Measurements from ENCODE around the gene OR5D14.

OR5D14 gene

GRCh38 chr11:55795256-55795655 is at the start of gene OR5D14:
Gene OR5D14 (plus strand): TSS chr11:55795556. CDS start chr11:55795556, 0 bp downstream.
- TF ChIP-seq CTCF (IDR thresholded peaks at IDR 0.05) = no peak

- TF ChIP-seq CTCF (IDR thresholded peaks at IDR 0.05) = no peak
These were observed 22.2 kb upstream of the OR5D14 start, which contains the start of gene OR5D13 for GRCh38 chr11:55773138-55773537. Gene OR5D13 (plus strand): TSS chr11:55773438. CDS start chr11:55773438, 0 bp downstream.

- no peak for TF ChIP-seq CTCF (IDR thresholded peaks at IDR 0.05)
These were observed 3.8 kb upstream of the OR5D14 start for GRCh38 chr11:55791606-55792005.

- no peak for TF ChIP-seq CTCF (IDR thresholded peaks at IDR 0.05)
These were observed 2.0 kb upstream of the OR5D14 start for GRCh38 chr11:55793321-55793720.

- TF ChIP-seq CTCF (IDR thresholded peaks at IDR 0.05) = no peak
These were observed 10.9 kb downstream of the OR5D14 start for GRCh38 chr11:55806248-55806647.

- TF ChIP-seq CTCF (IDR thresholded peaks at IDR 0.05) = no peak
These were observed 15.7 kb downstream of the OR5D14 start, which contains the start of gene OR5L1 for GRCh38 chr11:55811067-55811466. Gene OR5L1 (plus strand): TSS chr11:55811367. CDS start chr11:55811467, 100 bp downstream.

GRCh38 chr11:55819330-55819729 is 24.0 kb downstream of the OR5D14 start, which contains the start of gene OR5D18:
Gene OR5D18 (plus strand): TSS chr11:55819630. CDS start chr11:55819630, 0 bp downstream.
- TF ChIP-seq CTCF (IDR thresholded peaks at IDR 0.05) = no peak

GRCh38 chr11:55826919-55827318 is 31.6 kb downstream of the OR5D14 start, which contains the start of gene OR5L2:
Gene OR5L2 (plus strand): TSS chr11:55827219. CDS start chr11:55827219, 0 bp downstream.
- TF ChIP-seq CTCF (IDR thresholded peaks at IDR 0.05) = no peak
